HepG2 (cell line): ENCODE data around the gene C2orf74. TPM values are rescaled to one million over a fixed set of nuclear protein-coding genes. Genes with fewer than 3 reads are reported as not detected.

Experiments used
- ASH2L ChIP-seq: fragments of 300-600, 200-600 bp; sonication (generic); IDR thresholded peaks from 2 replicates; pipeline ENCODE4 v1.7.0; 2017; ENCODE audit warnings: low read depth, mild to moderate bottlenecking, moderate library complexity, mixed read lengths, low read length; ENCODE audit not compliant: insufficient read length
- ELF1 ChIP-seq: sonication (generic); formaldehyde crosslinking; IDR thresholded peaks from 2 replicates; pipeline ENCODE4 v1.4.0; 2020; ENCODE audit warnings: missing genetic modification reagents
- FOXK2 ChIP-seq: fragments of 450-650 bp; IDR thresholded peaks from 2 replicates; pipeline ENCODE4 v1.6.1; 2016
- GLI4 ChIP-seq: sonication (generic); formaldehyde crosslinking; IDR thresholded peaks from 2 replicates; pipeline ENCODE4 v1.5.1; 2020; ENCODE audit warnings: missing genetic modification reagents, mild to moderate bottlenecking, moderate library complexity, borderline replicate concordance
- HNRNPH1 ChIP-seq: fragments of 200-400 bp; formaldehyde crosslinking; optimal IDR thresholded peaks from 2 replicates; pipeline ENCODE3; 2017; ENCODE audit warnings: mild to moderate bottlenecking, low read depth, low read length
- KLF6 ChIP-seq: IDR thresholded peaks from 2 replicates; pipeline ENCODE4 v1.8.0; 2016; ENCODE audit warnings: missing biosample characterization, missing genetic modification reagents
- MED1 ChIP-seq: sonication (generic); formaldehyde crosslinking; IDR thresholded peaks from 2 replicates; pipeline ENCODE4 v1.4.0; 2020; ENCODE audit warnings: missing genetic modification reagents
- MED8 ChIP-seq: sonication (generic); formaldehyde crosslinking; IDR thresholded peaks from 2 replicates; pipeline ENCODE4 v1.8.1; 2023; ENCODE audit warnings: mild to moderate bottlenecking, missing genetic modification reagents; ENCODE audit not compliant: insufficient replicate concordance
- MEIS1 ChIP-seq: sonication (generic); formaldehyde crosslinking; IDR thresholded peaks from 2 replicates; pipeline ENCODE4 v1.9.0; 2021; ENCODE audit warnings: mild to moderate bottlenecking, missing genetic modification reagents, moderate library complexity, borderline replicate concordance
- MXI1 ChIP-seq: IDR thresholded peaks from 3 replicates; pipeline ENCODE4 v1.6.1; 2012; ENCODE audit warnings: low read depth, low read length, inconsistent platforms, borderline replicate concordance
- PRPF4 ChIP-seq: fragments of 200-400 bp; formaldehyde crosslinking; IDR thresholded peaks from 2 replicates; pipeline ENCODE4 v1.6.1; 2016; ENCODE audit warnings: low read length, low read depth; ENCODE audit not compliant: poor library complexity, severe bottlenecking
- RCOR2 ChIP-seq: IDR thresholded peaks from 2 replicates; pipeline ENCODE4 v1.6.1; 2016; ENCODE audit warnings: missing biosample characterization, missing genetic modification reagents
- SIN3A ChIP-seq: IDR thresholded peaks from 2 replicates; pipeline ENCODE4 v1.6.1; 2011; ENCODE audit warnings: low read depth, mild to moderate bottlenecking, control low read depth, low read length, borderline replicate concordance
- TBX2 ChIP-seq: sonication (generic); formaldehyde crosslinking; IDR thresholded peaks from 2 replicates; pipeline ENCODE4 v1.5.0; 2020; ENCODE audit warnings: missing genetic modification reagents, mild to moderate bottlenecking, borderline replicate concordance
- THYN1 ChIP-seq: sonication (generic); formaldehyde crosslinking; IDR thresholded peaks from 2 replicates; pipeline ENCODE4 v1.8.1; 2023; ENCODE audit warnings: low read depth, mild to moderate bottlenecking, moderate library complexity, missing genetic modification reagents, borderline replicate concordance
- ZNF296 ChIP-seq: sonication (generic); formaldehyde crosslinking; conservative IDR thresholded peaks from 2 replicates; pipeline ENCODE4 v1.5.0; 2020; ENCODE audit warnings: mild to moderate bottlenecking, missing genetic modification reagents
- ZNF335 ChIP-seq: sonication (generic); formaldehyde crosslinking; IDR thresholded peaks from 2 replicates; pipeline ENCODE4 v1.4.0; 2020; ENCODE audit warnings: missing genetic modification reagents
- ZNF34 ChIP-seq: sonication (generic); formaldehyde crosslinking; IDR thresholded peaks from 2 replicates; pipeline ENCODE4 v1.4.0; 2020; ENCODE audit warnings: mild to moderate bottlenecking, missing genetic modification reagents, borderline replicate concordance
- ZNF773 ChIP-seq: sonication (generic); formaldehyde crosslinking; IDR thresholded peaks from 2 replicates; pipeline ENCODE4 v1.4.0; 2020; ENCODE audit warnings: missing genetic modification reagents, borderline replicate concordance
- polyA plus RNA-seq, 8 experiments: library from polyadenylated mRNA; depleted of rRNA in 3 of 8; stranded (reverse) in 7 of 8; unstranded in 1 of 8; fragments of >200 nt; fragmentation: Illumina TruSeq in 4 of 8; extraction: Trizol in 4 of 8; gene quantifications; 2 replicates each; pipeline versions ENCODE4 v1.2.1 to v1.2.3, GENCODE V29; 2011 to 2016; ENCODE audit warnings: low read depth in 4 of 8, missing spikeins in 1 of 8, mixed read lengths in 1 of 8; ENCODE audit not compliant: insufficient read depth in 1 of 8
- total RNA-seq, 5 experiments: library from RNA; depleted of rRNA; stranded (reverse); fragments of >200 nt; fragmentation: Illumina TruSeq; extraction: Trizol; gene quantifications; 2 replicates each; pipeline ENCODE4 v1.2.3, GENCODE V29; 2016; ENCODE audit warnings: low read depth in 1 of 5
- TF ChIP-seq, protein P1 (sequence below): sonication (generic); formaldehyde crosslinking; conservative IDR thresholded peaks from 2 replicates; pipeline ENCODE4 v1.8.1; 2023; ENCODE audit warnings: missing genetic modification reagents
- TF ChIP-seq, protein P2 (sequence below): sonication (generic); formaldehyde crosslinking; IDR thresholded peaks from 2 replicates; pipeline ENCODE4 v1.4.0; 2020; ENCODE audit warnings: missing genetic modification reagents
- TF ChIP-seq, protein P3 (sequence below), 2 experiments: fragments of 450-650 bp in 1 of 2; sonication (generic) in 1 of 2; formaldehyde crosslinking; IDR thresholded peaks; 2 replicates each; pipeline versions ENCODE4 v1.5.0 to v1.8.0; 2020 to 2022; ENCODE audit warnings: mild to moderate bottlenecking in 1 of 2, missing genetic modification reagents in 1 of 2

Gene C2orf74
- total and polyA plus RNA-seq, 2 of the 13 experiments (the other 11 are each of a cell fraction or from before 2014, with no cell fraction given) = 10.6 to 13.8 TPM

DNA sequence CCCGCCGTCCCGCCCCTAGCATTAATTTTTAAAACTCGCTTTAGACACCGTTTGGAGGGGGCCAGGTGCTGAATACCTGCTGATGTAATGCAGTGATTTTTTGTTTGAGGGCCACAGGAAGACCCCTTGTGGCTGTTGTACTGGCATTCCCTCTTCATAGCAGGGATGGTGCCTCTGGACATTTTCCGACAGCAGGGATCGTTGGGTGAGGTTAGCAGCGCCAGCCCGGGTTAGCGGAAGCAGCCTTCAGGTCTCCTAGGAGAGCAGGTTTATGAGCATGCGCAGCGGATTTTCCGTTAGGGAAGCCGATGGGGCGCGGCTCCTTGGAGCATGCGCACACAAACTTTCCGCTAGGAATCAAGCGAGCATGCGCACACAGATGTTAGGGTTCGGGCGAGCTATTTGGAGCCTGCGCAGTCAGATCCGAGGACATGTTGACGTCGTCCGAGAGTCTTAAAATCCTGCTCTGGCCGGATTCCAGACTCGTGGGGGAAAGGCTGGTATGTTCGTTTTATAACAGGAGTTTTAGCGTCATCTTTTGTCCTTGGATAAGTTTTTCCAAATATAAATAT lies 17.2 kb upstream of the C2orf74 start (continued):
- peak; percentile 92 for TF ChIP-seq ELF1 (CRISPR knock-in tag)
- TF ChIP-seq SIN3A = peak; percentile 83; the same call in 1 of the 2 replicates
- no peak for TF ChIP-seq HNRNPH1
- no peak for TF ChIP-seq ZNF773 (CRISPR knock-in tag)
- TF ChIP-seq ZNF296 (CRISPR knock-in tag) = no peak
- TF ChIP-seq MEIS1 = no peak
- peak; percentile 82; the same call in 1 of the 3 replicates for TF ChIP-seq MXI1
- TF ChIP-seq, protein P1, sequence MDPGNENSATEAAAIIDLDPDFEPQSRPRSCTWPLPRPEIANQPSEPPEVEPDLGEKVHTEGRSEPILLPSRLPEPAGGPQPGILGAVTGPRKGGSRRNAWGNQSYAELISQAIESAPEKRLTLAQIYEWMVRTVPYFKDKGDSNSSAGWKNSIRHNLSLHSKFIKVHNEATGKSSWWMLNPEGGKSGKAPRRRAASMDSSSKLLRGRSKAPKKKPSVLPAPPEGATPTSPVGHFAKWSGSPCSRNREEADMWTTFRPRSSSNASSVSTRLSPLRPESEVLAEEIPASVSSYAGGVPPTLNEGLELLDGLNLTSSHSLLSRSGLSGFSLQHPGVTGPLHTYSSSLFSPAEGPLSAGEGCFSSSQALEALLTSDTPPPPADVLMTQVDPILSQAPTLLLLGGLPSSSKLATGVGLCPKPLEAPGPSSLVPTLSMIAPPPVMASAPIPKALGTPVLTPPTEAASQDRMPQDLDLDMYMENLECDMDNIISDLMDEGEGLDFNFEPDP (CRISPR knock-in tag) = no peak
- 0 out of 2 replicates have a peak, but pooled peaks have one; percentile 37 for TF ChIP-seq MED1 (CRISPR knock-in tag)
- TF ChIP-seq MED8 (CRISPR knock-in tag) = no peak
- TF ChIP-seq THYN1 (CRISPR knock-in tag) = no peak
- TF ChIP-seq, protein P2, sequence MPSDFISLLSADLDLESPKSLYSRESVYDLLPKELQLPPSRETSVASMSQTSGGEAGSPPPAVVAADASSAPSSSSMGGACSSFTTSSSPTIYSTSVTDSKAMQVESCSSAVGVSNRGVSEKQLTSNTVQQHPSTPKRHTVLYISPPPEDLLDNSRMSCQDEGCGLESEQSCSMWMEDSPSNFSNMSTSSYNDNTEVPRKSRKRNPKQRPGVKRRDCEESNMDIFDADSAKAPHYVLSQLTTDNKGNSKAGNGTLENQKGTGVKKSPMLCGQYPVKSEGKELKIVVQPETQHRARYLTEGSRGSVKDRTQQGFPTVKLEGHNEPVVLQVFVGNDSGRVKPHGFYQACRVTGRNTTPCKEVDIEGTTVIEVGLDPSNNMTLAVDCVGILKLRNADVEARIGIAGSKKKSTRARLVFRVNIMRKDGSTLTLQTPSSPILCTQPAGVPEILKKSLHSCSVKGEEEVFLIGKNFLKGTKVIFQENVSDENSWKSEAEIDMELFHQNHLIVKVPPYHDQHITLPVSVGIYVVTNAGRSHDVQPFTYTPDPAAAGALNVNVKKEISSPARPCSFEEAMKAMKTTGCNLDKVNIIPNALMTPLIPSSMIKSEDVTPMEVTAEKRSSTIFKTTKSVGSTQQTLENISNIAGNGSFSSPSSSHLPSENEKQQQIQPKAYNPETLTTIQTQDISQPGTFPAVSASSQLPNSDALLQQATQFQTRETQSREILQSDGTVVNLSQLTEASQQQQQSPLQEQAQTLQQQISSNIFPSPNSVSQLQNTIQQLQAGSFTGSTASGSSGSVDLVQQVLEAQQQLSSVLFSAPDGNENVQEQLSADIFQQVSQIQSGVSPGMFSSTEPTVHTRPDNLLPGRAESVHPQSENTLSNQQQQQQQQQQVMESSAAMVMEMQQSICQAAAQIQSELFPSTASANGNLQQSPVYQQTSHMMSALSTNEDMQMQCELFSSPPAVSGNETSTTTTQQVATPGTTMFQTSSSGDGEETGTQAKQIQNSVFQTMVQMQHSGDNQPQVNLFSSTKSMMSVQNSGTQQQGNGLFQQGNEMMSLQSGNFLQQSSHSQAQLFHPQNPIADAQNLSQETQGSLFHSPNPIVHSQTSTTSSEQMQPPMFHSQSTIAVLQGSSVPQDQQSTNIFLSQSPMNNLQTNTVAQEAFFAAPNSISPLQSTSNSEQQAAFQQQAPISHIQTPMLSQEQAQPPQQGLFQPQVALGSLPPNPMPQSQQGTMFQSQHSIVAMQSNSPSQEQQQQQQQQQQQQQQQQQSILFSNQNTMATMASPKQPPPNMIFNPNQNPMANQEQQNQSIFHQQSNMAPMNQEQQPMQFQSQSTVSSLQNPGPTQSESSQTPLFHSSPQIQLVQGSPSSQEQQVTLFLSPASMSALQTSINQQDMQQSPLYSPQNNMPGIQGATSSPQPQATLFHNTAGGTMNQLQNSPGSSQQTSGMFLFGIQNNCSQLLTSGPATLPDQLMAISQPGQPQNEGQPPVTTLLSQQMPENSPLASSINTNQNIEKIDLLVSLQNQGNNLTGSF (CRISPR knock-in tag) = peak; percentile 63; the same call in 1 of the 2 replicates
- TF ChIP-seq RCOR2 = peak; percentile 50; the same call in 1 of the 2 replicates
- peak; percentile 63 for TF ChIP-seq ASH2L
- TF ChIP-seq KLF6 (CRISPR knock-in tag) = peak; percentile 77
- TF ChIP-seq TBX2 (CRISPR knock-in tag) = peak; percentile 65; the same call in 1 of the 2 replicates
- no peak for TF ChIP-seq GLI4
- peak; percentile 89 for TF ChIP-seq FOXK2
- 0 out of 2 replicates have a peak, but pooled peaks have one; percentile 29 for TF ChIP-seq ZNF335
- TF ChIP-seq, protein P3, sequence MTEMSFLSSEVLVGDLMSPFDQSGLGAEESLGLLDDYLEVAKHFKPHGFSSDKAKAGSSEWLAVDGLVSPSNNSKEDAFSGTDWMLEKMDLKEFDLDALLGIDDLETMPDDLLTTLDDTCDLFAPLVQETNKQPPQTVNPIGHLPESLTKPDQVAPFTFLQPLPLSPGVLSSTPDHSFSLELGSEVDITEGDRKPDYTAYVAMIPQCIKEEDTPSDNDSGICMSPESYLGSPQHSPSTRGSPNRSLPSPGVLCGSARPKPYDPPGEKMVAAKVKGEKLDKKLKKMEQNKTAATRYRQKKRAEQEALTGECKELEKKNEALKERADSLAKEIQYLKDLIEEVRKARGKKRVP (CRISPR knock-in tag; IDR thresholded peaks at IDR 0.05) = no peak
- no peak for TF ChIP-seq ZNF34 (CRISPR knock-in tag)
- no peak for TF ChIP-seq PRPF4
